Measurements from ENCODE around the gene LRRIQ1.

LRRIQ1 gene

GRCh38 chr12:85163752-85164321, 127.7 kb downstream of the LRRIQ1 start:
- Histone ChIP-seq H3K27ac (no peak overlapping the region), H3K36me3 (no peaks in the 10 kb centered on the region), H3K9me3 (no peaks in the 10 kb centered on the region), H3K4me1 (peaks cover 0 to 8% (median 0%) of the 10 kb centered on the region in 4 donors), H3K4me3 (no peak overlapping the region), H3K27me3 (no peaks in the 10 kb centered on the region)
- no peak for TF ChIP-seq CTCF (IDR thresholded peaks at IDR 0.05)
- DNase-seq: no peak
- intact Hi-C loops (cut with DNase I; ENCODE audit: low total_unique reads): no loop called here

GRCh38 chr12:85179680-85180270, 143.6 kb downstream of the LRRIQ1 start:
- no peak overlapping the region for H3K4me3 ChIP-seq
- intact Hi-C loops (cut with DNase I; ENCODE audit: low total_unique reads): no loop called here
- H3K36me3 ChIP-seq: no peaks in the 10 kb centered on the region
- no peaks in the 10 kb centered on the region for H3K9me3 ChIP-seq
- DNase-seq: no peak
- no peaks in the 10 kb centered on the region for H3K27me3 ChIP-seq
- H3K27ac ChIP-seq: no peak overlapping the region
- H3K4me1 ChIP-seq: peaks cover 0 to 7% (median 0%) of the 10 kb centered on the region in 4 donors
- TF ChIP-seq CTCF (IDR thresholded peaks at IDR 0.05): no peak

- H3K9me3 ChIP-seq: no peaks in the 10 kb centered on the region
- DNase-seq: no peak
- peaks cover 0 to 7% (median 0%) of the 10 kb centered on the region in 4 donors for H3K4me1 ChIP-seq
- H3K27ac ChIP-seq: no peak overlapping the region
- no peak overlapping the region for H3K4me3 ChIP-seq
- no peaks in the 10 kb centered on the region for H3K27me3 ChIP-seq
- no peaks in the 10 kb centered on the region for H3K36me3 ChIP-seq
- TF ChIP-seq CTCF (IDR thresholded peaks at IDR 0.05): no peak
- intact Hi-C loops (cut with DNase I; ENCODE audit: low total_unique reads): no loop called here
Measured at GRCh38 chr12:85182699-85183098, 146.5 kb downstream of the LRRIQ1 start.

- no peak for DNase-seq
- Histone ChIP-seq H3K4me3 (no peak overlapping the region), H3K36me3 (no peaks in the 10 kb centered on the region), H3K4me1 (peaks cover 0 to 7% (median 0%) of the 10 kb centered on the region in 4 donors), H3K9me3 (no peaks in the 10 kb centered on the region), H3K27ac (no peak overlapping the region), H3K27me3 (no peaks in the 10 kb centered on the region)
- intact Hi-C loops (cut with DNase I; ENCODE audit: low total_unique reads): no loop called here
- no peak for TF ChIP-seq CTCF (IDR thresholded peaks at IDR 0.05)
Measured at GRCh38 chr12:85183855-85184254, 147.7 kb downstream of the LRRIQ1 start.

GRCh38 chr12:85186236-85186635, 150.1 kb downstream of the LRRIQ1 start:
- TF ChIP-seq CTCF (IDR thresholded peaks at IDR 0.05): no peak
- no peaks in the 10 kb centered on the region for H3K4me1 ChIP-seq
- H3K27ac ChIP-seq: no peak overlapping the region
- H3K27me3 ChIP-seq: no peaks in the 10 kb centered on the region
- DNase-seq: no peak
- H3K36me3 ChIP-seq: no peaks in the 10 kb centered on the region
- H3K4me3 ChIP-seq: no peak overlapping the region
- intact Hi-C loops (cut with DNase I; ENCODE audit: low total_unique reads): no loop called here
- H3K9me3 ChIP-seq: no peaks in the 10 kb centered on the region

Data from tibial artery (tissue), 4 donors.